Erythroblast (primary cell): ENCODE data around the gene POU2F1.

Experiments used
- GATA1 ChIP-seq: IDR thresholded peaks from 2 replicates; pipeline ENCODE4 v1.6.1; 2011; ENCODE audit warnings: low read depth, mild to moderate bottlenecking, control low read depth, low read length, moderate library complexity
- POLR2A ChIP-seq: IDR thresholded peaks from 2 replicates; pipeline ENCODE4 v1.6.1; 2011; ENCODE audit warnings: mild to moderate bottlenecking, low read length

GRCh38 chr1:167465018-167465417 is 244.3 kb downstream of the POU2F1 start:
- TF ChIP-seq POLR2A (no peak), GATA1 (no peak)
